22Rv1 (cell line): ENCODE measurements around the gene GALNT17.

ENCODE experiments used
- CTCF ChIP-seq: fragments of 450-650 bp; IDR thresholded peaks from 2 replicates; pipeline ENCODE4 v1.5.1; 2017; ENCODE audit warnings: mild to moderate bottlenecking
- ZFX ChIP-seq: fragments of 450-650 bp; IDR thresholded peaks from 2 replicates; pipeline ENCODE4 v1.6.1; 2017; ENCODE audit warnings: antibody characterized with exemption, borderline replicate concordance

GRCh38 chr7:71544816-71545215 lies 412.9 kb downstream of the GALNT17 start:
- TF ChIP-seq CTCF (no peak), ZFX (no peak)
